HG02973 (cell line): ENCODE data around the gene RARS2.
"Not testable (repeated sequence)": the region's sequence is repeated elsewhere in the genome, so short reads cannot be mapped to it uniquely, and the experiment has no call there.

Source experiments
- ATAC-seq: cut with Tn5 transposase; IDR thresholded peaks from one replicate; pipeline ENCODE4 v1.9.1; 2021; ENCODE audit warnings: moderate library complexity; ENCODE audit not compliant: unreplicated experiment

RARS2 gene

GRCh38 chr6:87504441-87504840 lies 85.3 kb downstream of the RARS2 start:
- ATAC-seq = no peak

- ATAC-seq = no peak
Observed at GRCh38 chr6:87501809-87502572, 87.8 kb downstream of the RARS2 start.

- no peak for ATAC-seq
Observed at GRCh38 chr6:87498048-87498447, 91.7 kb downstream of the RARS2 start.

- ATAC-seq = peak; percentile 71
Observed at GRCh38 chr6:87494761-87495422, 94.9 kb downstream of the RARS2 start.

GRCh38 chr6:87489326-87489725 lies 100.5 kb downstream of the RARS2 start:
- ATAC-seq = not testable (repeated sequence)

- no peak for ATAC-seq
Observed at GRCh38 chr6:87487555-87487954, 102.2 kb downstream of the RARS2 start.

- no peak for ATAC-seq
Observed at GRCh38 chr6:87484491-87484890, 105.3 kb downstream of the RARS2 start.

GRCh38 chr6:87483929-87484328 lies 105.9 kb downstream of the RARS2 start:
- ATAC-seq = no peak

- no peak for ATAC-seq
Observed at GRCh38 chr6:87482366-87482765, 107.4 kb downstream of the RARS2 start.

GRCh38 chr6:87481931-87482330 lies 107.9 kb downstream of the RARS2 start:
- ATAC-seq = no peak

- ATAC-seq = peak; percentile 61
Observed at GRCh38 chr6:87473419-87473903, 116.3 kb downstream of the RARS2 start.

GRCh38 chr6:87472525-87473418 lies 117.0 kb downstream of the RARS2 start, which contains the start of gene SLC35A1:
Gene SLC35A1 (plus strand): TSS chr6:87472974. CDS start chr6:87473004, 30 bp downstream.
- ATAC-seq = peak; percentile 95

GRCh38 chr6:87465051-87465450 lies 124.7 kb downstream of the RARS2 start:
- ATAC-seq = no peak
